SK-N-SH treated with all-trans-retinoic acid at 6 μM for 48 hours (cell line): ENCODE measurements around the gene NGEF.

Source experiments
- ARNTL ChIP-seq: fragments of 450-650 bp; formaldehyde crosslinking; IDR thresholded peaks from 2 replicates; pipeline ENCODE4 v1.5.0; 2020; ENCODE audit warnings: low read depth, mild to moderate bottlenecking, moderate library complexity, borderline replicate concordance
- BACH2 ChIP-seq: fragments of 250-450 bp; sonication (Bioruptor Pico); IDR thresholded peaks from 2 replicates; pipeline ENCODE4 v1.9.0; 2021; ENCODE audit warnings: mild to moderate bottlenecking, borderline replicate concordance
- CREB5 ChIP-seq: fragments of 250-450 bp; sonication (Bioruptor Pico); IDR thresholded peaks from 2 replicates; pipeline ENCODE4 v1.5.1; 2020; ENCODE audit warnings: low read depth, mild to moderate bottlenecking, moderate library complexity
- ESRRG ChIP-seq: fragments of 250-450 bp; sonication (Bioruptor Pico); IDR thresholded peaks from 2 replicates; pipeline ENCODE4 v1.6.1; 2021; ENCODE audit warnings: mild to moderate bottlenecking
- GLIS3 ChIP-seq: fragments of 250-450 bp; sonication (Bioruptor Pico); IDR thresholded peaks from 2 replicates; pipeline ENCODE4 v1.5.0; 2020; ENCODE audit warnings: mild to moderate bottlenecking, moderate library complexity
- OSR1 ChIP-seq: fragments of 250-450 bp; sonication (Bioruptor Pico); IDR thresholded peaks from 2 replicates; pipeline ENCODE4 v1.8.0; 2022; ENCODE audit warnings: moderate library complexity, mild to moderate bottlenecking, inconsistent platforms
- PATZ1 ChIP-seq: fragments of 250-450 bp; sonication (Bioruptor Pico); IDR thresholded peaks from 2 replicates; pipeline ENCODE4 v1.8.0; 2020; ENCODE audit warnings: mild to moderate bottlenecking, moderate library complexity, borderline replicate concordance
- PPARA ChIP-seq: fragments of 250-450 bp; sonication (Bioruptor Pico); IDR thresholded peaks from 2 replicates; pipeline ENCODE4 v1.5.0; 2020; ENCODE audit warnings: mild to moderate bottlenecking, borderline replicate concordance
- RARB ChIP-seq: fragments of 250-450 bp; sonication (Bioruptor Pico); IDR thresholded peaks from 2 replicates; pipeline ENCODE4 v1.8.0; 2021; ENCODE audit warnings: mild to moderate bottlenecking, moderate library complexity
- SNAI2 ChIP-seq: fragments of 250-450 bp; sonication (Bioruptor Pico); IDR thresholded peaks from 2 replicates; pipeline ENCODE4 v1.5.0; 2020; ENCODE audit warnings: mild to moderate bottlenecking, moderate library complexity
- TCF4 ChIP-seq: fragments of 250-450 bp; sonication (Bioruptor Pico); IDR thresholded peaks from 2 replicates; pipeline ENCODE4 v1.8.0; 2021; ENCODE audit warnings: mild to moderate bottlenecking, moderate library complexity, borderline replicate concordance
- ZFP3 ChIP-seq: fragments of 250-450 bp; sonication (Bioruptor Pico); IDR thresholded peaks from 2 replicates; pipeline ENCODE4 v1.5.0; 2020; ENCODE audit warnings: mild to moderate bottlenecking, moderate library complexity
- ZFP30 ChIP-seq: fragments of 450-650 bp; formaldehyde crosslinking; IDR thresholded peaks from 2 replicates; pipeline ENCODE4 v1.5.0; 2022; ENCODE audit warnings: mild to moderate bottlenecking, moderate library complexity
- ZNF8 ChIP-seq: fragments of 450-650 bp; formaldehyde crosslinking; IDR thresholded peaks from 2 replicates; pipeline ENCODE4 v1.5.0; 2020; ENCODE audit warnings: mild to moderate bottlenecking, moderate library complexity

- no peak for TF ChIP-seq ZFP3
- no peak for TF ChIP-seq PPARA (CRISPR knock-in tag)
- no peak for TF ChIP-seq ESRRG
- TF ChIP-seq TCF4 (CRISPR knock-in tag), result no peak
- no peak for TF ChIP-seq RARB (CRISPR knock-in tag)
- no peak for TF ChIP-seq PATZ1 (CRISPR knock-in tag)
- no peak for TF ChIP-seq SNAI2
- no peak for TF ChIP-seq BACH2 (CRISPR knock-in tag)
- no peak for TF ChIP-seq ARNTL (CRISPR knock-in tag)
- no peak for TF ChIP-seq CREB5
- no peak for TF ChIP-seq OSR1 (CRISPR knock-in tag)
- TF ChIP-seq ZFP30 (CRISPR knock-in tag), result no peak
- no peak for TF ChIP-seq GLIS3 (CRISPR knock-in tag)
- no peak for TF ChIP-seq ZNF8
Observed at GRCh38 chr2:232861353-232861752, 151.7 kb downstream of the NGEF start.
